Astrocyte of the spinal cord (primary cell): Measurements from ENCODE around the gene SLC17A2.
"Not testable (repeated sequence)": the region's sequence is repeated elsewhere in the genome, so short reads cannot be mapped to it uniquely, and the experiment has no call there.

ENCODE experiments used
- DNase-seq: peaks from one replicate; pipeline ENCODE4 v3.0.0; 2011; ENCODE audit warnings: low read depth, low spot score
- H3K4me3 ChIP-seq: 2 replicates; pipeline ENCODE4 v1.5.1; 2011; ENCODE audit warnings: low read depth, mild to moderate bottlenecking, low read length, moderate library complexity
- CTCF ChIP-seq: IDR thresholded peaks from 2 replicates; pipeline ENCODE4 v1.5.1; 2012; ENCODE audit warnings: low read depth, mild to moderate bottlenecking, low read length, inconsistent platforms
- in situ Hi-C: cut with HindIII; loops from 2 replicates; pipeline ENCODE4 v1.10.0; 2017; ENCODE audit warnings: low sequenced_read_pairs

The SLC17A2 gene

GRCh38 chr6:25952535-25952934 is 22.0 kb upstream of the SLC17A2 start:
- no peak for TF ChIP-seq CTCF
- no peak for DNase-seq
- in situ Hi-C loops = no loop called here
- H3K4me3 ChIP-seq = no peak overlapping the region

- in situ Hi-C loops = no loop called here
- no peak for DNase-seq
- TF ChIP-seq CTCF = no peak
- H3K4me3 ChIP-seq = no peak overlapping the region
Observed at GRCh38 chr6:25951296-25952032, 21.0 kb upstream of the SLC17A2 start.

GRCh38 chr6:25950297-25950696 is 19.8 kb upstream of the SLC17A2 start:
- TF ChIP-seq CTCF = no peak
- DNase-seq = no peak
- no peak overlapping the region for H3K4me3 ChIP-seq
- in situ Hi-C loops = no loop called here

GRCh38 chr6:25949695-25950094 is 19.2 kb upstream of the SLC17A2 start:
- no peak for TF ChIP-seq CTCF
- in situ Hi-C loops = no loop called here
- no peak for DNase-seq
- no peak overlapping the region for H3K4me3 ChIP-seq

- in situ Hi-C loops, H3K4me3 ChIP-seq, DNase-seq: not testable (repeated sequence)
Observed at GRCh38 chr6:25947492-25947891, 17.0 kb upstream of the SLC17A2 start.

- in situ Hi-C loops = no loop called here
- no peak for DNase-seq
Observed at GRCh38 chr6:25946631-25947030, 16.1 kb upstream of the SLC17A2 start.

GRCh38 chr6:25945738-25946137 is 15.2 kb upstream of the SLC17A2 start:
- H3K4me3 ChIP-seq, DNase-seq, in situ Hi-C loops: not testable (repeated sequence)

More at GRCh38 chr6:25946631-25947030, 16.1 kb upstream of the SLC17A2 start:
- TF ChIP-seq CTCF = no peak
- H3K4me3 ChIP-seq = no peak overlapping the region
